GM12878 (cell line): ENCODE results near the gene LINC00632. TPM values are rescaled to one million over a fixed set of nuclear protein-coding genes. Genes with fewer than 3 reads are reported as not detected.

Experiments
- ATAC-seq: fragments of 200-7000 bp; cut with Tn5 transposase; 3 replicates; pipeline ENCODE4 v1.9.1; 2020; ENCODE audit warnings: mild to moderate bottlenecking, moderate library complexity
- BruUV-seq: library from RNA; stranded (reverse); fragments of 400-500 nt; replicated peaks from 2 replicates; lab custom pipeline; 2021; lab: Mats Ljungman, UMichigan
- CTCF ChIA-PET: fragments of 300-600 bp; sonication (Branson Sonifier 250); formaldehyde crosslinking; extraction: SDS; loops from one replicate; lab custom pipeline; 2021; ENCODE audit warnings: inconsistent platforms; lab: Yijun Ruan, JAX
- POLR2A ChIA-PET: fragments of 350-600 bp; formaldehyde crosslinking; extraction: SDS; loops from one replicate; lab custom pipeline; 2021; ENCODE audit warnings: inconsistent platforms; lab: Charles Lee
- RAD21 ChIA-PET: fragments of 300-600 bp; sonication (Branson Sonifier 250); formaldehyde crosslinking; loops from one replicate; lab custom pipeline; 2023; ENCODE audit warnings: antibody characterized with exemption; ENCODE audit not compliant: unreplicated experiment; lab: Charles Lee
- SMC1A ChIA-PET: fragments of 300-600 bp; sonication (Branson Sonifier 250); formaldehyde crosslinking; loops from one replicate; lab custom pipeline; 2023; ENCODE audit not compliant: unreplicated experiment, uncharacterized antibody; lab: Charles Lee
- DNase-seq: peaks from one replicate; pipeline ENCODE4 v3.0.0-alpha.2; 2011; ENCODE audit warnings: low read depth, low spot score
- FAIRE-seq: peaks from 3 replicates; lab custom pipeline; 2011; peaks lifted over from hg19 to GRCh38; lab: Jason Lieb, UNC
- H2AFZ ChIP-seq: 2 replicates; pipeline ENCODE4 v1.6.0; 2011; ENCODE audit warnings: low read depth, low read length, control low read depth; ENCODE audit not compliant: control insufficient read depth
- H3K27ac ChIP-seq: 2 replicates; pipeline ENCODE4 v1.5.1; 2011; ENCODE audit warnings: control low read depth; ENCODE audit not compliant: control insufficient read depth, insufficient read depth
- H3K27me3 ChIP-seq, 2 experiments: replicated peaks in 1 of 2; 2 replicates each; pipeline versions ENCODE4 v1.6.0 to v1.6.1; 2011; ENCODE audit warnings: low read length in 1 of 2; ENCODE audit not compliant: control insufficient read depth in 2 of 2, insufficient read depth in 2 of 2
- H3K36me3 ChIP-seq, 2 experiments: 2 replicates each; pipeline ENCODE4 v1.5.1; 2011; ENCODE audit warnings: low read length in 1 of 2; ENCODE audit not compliant: control insufficient read depth in 2 of 2, insufficient read depth in 2 of 2
- H3K4me1 ChIP-seq: 2 replicates; pipeline ENCODE4 v1.6.1; 2011; ENCODE audit warnings: mild to moderate bottlenecking, low read length, moderate library complexity, mixed read lengths; ENCODE audit not compliant: control insufficient read depth, insufficient read depth
- H3K4me2 ChIP-seq: 2 replicates; pipeline ENCODE4 v1.6.0; 2011; ENCODE audit warnings: control low read depth; ENCODE audit not compliant: control insufficient read depth, insufficient read depth
- H3K4me3 ChIP-seq: fragments of 200-600 bp; sonication (generic); 2 replicates; pipeline ENCODE4 v1.5.1; 2016
- H3K79me2 ChIP-seq: 2 replicates; pipeline ENCODE4 v1.6.0; 2011; ENCODE audit warnings: low read length; ENCODE audit not compliant: control insufficient read depth, insufficient read depth
- H3K9ac ChIP-seq: 2 replicates; pipeline ENCODE4 v1.8.0; 2011; ENCODE audit warnings: low read length, control low read depth, mixed read lengths; ENCODE audit not compliant: control insufficient read depth, insufficient read depth
- H3K9me3 ChIP-seq: replicated peaks from 3 replicates; pipeline ENCODE4 v1.5.1; 2011; ENCODE audit warnings: mild to moderate bottlenecking, low read length; ENCODE audit not compliant: control insufficient read depth, insufficient read depth
- H4K20me1 ChIP-seq: 2 replicates; pipeline ENCODE4 v1.6.0; 2011; ENCODE audit not compliant: control insufficient read depth, insufficient read depth
- FOXM1 ChIP-seq: IDR thresholded peaks from 2 replicates; pipeline ENCODE4 v1.6.1; 2012; ENCODE audit warnings: low read depth, mild to moderate bottlenecking, inconsistent platforms, low read length, moderate library complexity
- IRF4 ChIP-seq: IDR thresholded peaks from 2 replicates; pipeline ENCODE4 v1.6.1; 2011; ENCODE audit warnings: low read depth, low read length
- PAX5 ChIP-seq: IDR thresholded peaks from 2 replicates; pipeline ENCODE4 v1.6.1; 2011; ENCODE audit warnings: low read depth, low read length, borderline replicate concordance
- PML ChIP-seq: IDR thresholded peaks from 2 replicates; pipeline ENCODE4 v1.6.1; 2012; ENCODE audit warnings: low read length, inconsistent platforms
- RUNX3 ChIP-seq: IDR thresholded peaks from 2 replicates; pipeline ENCODE4 v1.6.1; 2012; ENCODE audit warnings: low read length, inconsistent platforms
- SIN3A ChIP-seq: IDR thresholded peaks from 2 replicates; pipeline ENCODE4 v1.6.1; 2012; ENCODE audit warnings: low read depth, low read length, improper control_type of control experiment
- SMAD1 ChIP-seq: fragments of 450-650 bp; IDR thresholded peaks from 2 replicates; pipeline ENCODE4 v1.6.1; 2018; ENCODE audit warnings: mild to moderate bottlenecking, low read depth; ENCODE audit not compliant: partially characterized antibody
- SUPT20H ChIP-seq: IDR thresholded peaks from 2 replicates; pipeline ENCODE4 v1.6.1; 2011; ENCODE audit warnings: low read depth, mild to moderate bottlenecking, low read length, moderate library complexity, borderline replicate concordance; ENCODE audit not compliant: control insufficient read depth
- TARDBP ChIP-seq: IDR thresholded peaks from 2 replicates; pipeline ENCODE4 v1.6.1; 2016; ENCODE audit warnings: borderline replicate concordance
- ZNF622 ChIP-seq: fragments of 450-650 bp; IDR thresholded peaks from 2 replicates; pipeline ENCODE4 v1.6.1; 2017; ENCODE audit warnings: mild to moderate bottlenecking, inconsistent platforms
- WGBS: methylation state at CpG from one replicate; pipeline ENCODE4 v1.1.6; 2016; ENCODE audit warnings: low lambda C conversion rate; ENCODE audit not compliant: insufficient replicate concordance, insufficient coverage; ENCODE audit errors: missing lambda C conversion rate; 5-methylcytosine and 5-hydroxymethylcytosine counted together
- in situ Hi-C: fragments of 300-500 bp; cut with MboI; formaldehyde crosslinking; loops from 9 replicates; pipeline ENCODE4 v1.14.3; 2018; ENCODE audit warnings: mixed read lengths
- intact Hi-C: fragments of 100-400 bp; cut with micrococcal nuclease; formaldehyde crosslinking; loops from one replicate; pipeline ENCODE4 v1.14.2; 2022; ENCODE audit not compliant: unreplicated experiment
- polyA plus RNA-seq, 11 experiments: library from polyadenylated mRNA; depleted of rRNA in 4 of 11; unstranded in 6 of 11; stranded (reverse) in 5 of 11; fragments of >200 nt; fragmentation: Nextera tagmentation in 4 of 11; fragmentation: Illumina TruSeq in 1 of 11; extraction: Ambion mirVana in 4 of 11; extraction: Trizol in 1 of 11; gene quantifications; 1 replicate in 1 of 11; 2 replicates in 10 of 11; pipeline versions ENCODE4 v1.2.1 to v1.2.3, GENCODE V29; 2011 to 2016; ENCODE audit warnings: inconsistent platforms in 2 of 11, missing spikeins in 2 of 11, low read depth in 1 of 11
- total RNA-seq, 4 experiments: library from RNA; depleted of rRNA in 3 of 4; stranded (reverse); fragments of >200 nt in 3 of 4; fragmentation: Illumina TruSeq in 1 of 4; extraction: Trizol in 1 of 4; gene quantifications; 2 replicates each; pipeline versions ENCODE4 v1.2.1 to v1.2.3, GENCODE V29; 2013 to 2021
- TF ChIP-seq, protein P1 (sequence below): fragments of 450-650 bp; IDR thresholded peaks from 2 replicates; pipeline ENCODE4 v1.6.1; 2018; ENCODE audit warnings: borderline replicate concordance, mild to moderate bottlenecking; ENCODE audit not compliant: partially characterized antibody
- TF ChIP-seq, protein P2 (sequence below): IDR thresholded peaks from 2 replicates; pipeline ENCODE4 v1.6.1; 2012; ENCODE audit warnings: mild to moderate bottlenecking, low read depth, low read length
- TF ChIP-seq, protein P3 (sequence below): IDR thresholded peaks from 2 replicates; pipeline ENCODE4 v1.6.1; 2011; ENCODE audit warnings: low read depth, mild to moderate bottlenecking, low read length, moderate library complexity, borderline replicate concordance; ENCODE audit errors: extremely low read depth
- TF ChIP-seq, protein P4 (sequence below): IDR thresholded peaks from 2 replicates; pipeline ENCODE4 v1.6.1; 2011; ENCODE audit warnings: borderline replicate concordance, low read depth, mild to moderate bottlenecking, moderate library complexity, mixed read lengths, low read length; ENCODE audit not compliant: insufficient read depth; ENCODE audit errors: extremely low read length
- TF ChIP-seq, protein P5 (sequence below): fragments of 450-650 bp; IDR thresholded peaks from 2 replicates; pipeline ENCODE4 v1.6.1; 2014; ENCODE audit warnings: mild to moderate bottlenecking

LINC00632 gene
- total and polyA plus RNA-seq, 10 of the 15 experiments (the other 5 are each of a cell fraction or from before 2014, with no cell fraction given): 0.26 to 0.50 TPM; not detected in 8

DNA sequence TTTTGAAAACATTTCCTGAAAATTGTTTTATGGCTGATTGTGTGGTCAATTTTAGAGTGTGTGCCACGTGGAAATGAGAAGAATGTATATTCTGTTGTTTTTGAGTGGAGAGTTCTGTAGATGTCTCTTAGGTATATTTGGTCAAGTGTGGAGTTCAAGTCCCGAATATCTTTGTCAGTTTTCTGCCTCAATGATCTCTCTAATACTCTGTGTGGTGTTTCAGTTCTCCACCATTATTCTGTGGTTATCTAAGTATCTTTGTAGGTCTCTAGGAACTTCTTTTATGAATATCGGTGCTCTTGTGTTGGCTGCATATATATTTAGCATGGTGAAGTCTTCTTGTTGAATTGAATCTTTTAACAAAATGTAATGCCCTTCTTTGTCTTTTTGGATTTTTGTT, 113.3 kb downstream of the LINC00632 start:
- H3K4me1 ChIP-seq: no peaks in the 10 kb centered on the region
- no peaks in the 10 kb centered on the region for H3K79me2 ChIP-seq
- H3K9me3 ChIP-seq: no peaks in the 10 kb centered on the region
- WGBS: 11% methylated on average over 3 of the region's 3 CpGs
- H4K20me1 ChIP-seq: no peaks in the 10 kb centered on the region
- SMC1A ChIA-PET: no interaction called here
- ATAC-seq (no peak), FAIRE-seq (no peak), DNase-seq (no peak)
- RAD21 ChIA-PET: no interaction called here
- TF ChIP-seq FOXM1 (no peak), IRF4 (no peak), RUNX3 (no peak), PAX5 (no peak), SIN3A (no peak), SUPT20H (no peak), PML (no peak), SMAD1 (no peak), TARDBP (no peak), ZNF622 (no peak)
- TF ChIP-seq, protein P1, sequence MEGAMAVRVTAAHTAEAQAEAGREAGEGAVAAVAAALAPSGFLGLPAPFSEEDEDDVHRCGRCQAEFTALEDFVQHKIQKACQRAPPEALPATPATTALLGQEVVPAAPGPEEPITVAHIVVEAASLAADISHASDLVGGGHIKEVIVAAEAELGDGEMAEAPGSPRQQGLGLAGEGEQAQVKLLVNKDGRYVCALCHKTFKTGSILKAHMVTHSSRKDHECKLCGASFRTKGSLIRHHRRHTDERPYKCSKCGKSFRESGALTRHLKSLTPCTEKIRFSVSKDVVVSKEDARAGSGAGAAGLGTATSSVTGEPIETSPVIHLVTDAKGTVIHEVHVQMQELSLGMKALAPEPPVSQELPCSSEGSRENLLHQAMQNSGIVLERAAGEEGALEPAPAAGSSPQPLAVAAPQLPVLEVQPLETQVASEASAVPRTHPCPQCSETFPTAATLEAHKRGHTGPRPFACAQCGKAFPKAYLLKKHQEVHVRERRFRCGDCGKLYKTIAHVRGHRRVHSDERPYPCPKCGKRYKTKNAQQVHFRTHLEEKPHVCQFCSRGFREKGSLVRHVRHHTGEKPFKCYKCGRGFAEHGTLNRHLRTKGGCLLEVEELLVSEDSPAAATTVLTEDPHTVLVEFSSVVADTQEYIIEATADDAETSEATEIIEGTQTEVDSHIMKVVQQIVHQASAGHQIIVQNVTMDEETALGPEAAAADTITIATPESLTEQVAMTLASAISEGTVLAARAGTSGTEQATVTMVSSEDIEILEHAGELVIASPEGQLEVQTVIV: no peak
- TF ChIP-seq, protein P2, sequence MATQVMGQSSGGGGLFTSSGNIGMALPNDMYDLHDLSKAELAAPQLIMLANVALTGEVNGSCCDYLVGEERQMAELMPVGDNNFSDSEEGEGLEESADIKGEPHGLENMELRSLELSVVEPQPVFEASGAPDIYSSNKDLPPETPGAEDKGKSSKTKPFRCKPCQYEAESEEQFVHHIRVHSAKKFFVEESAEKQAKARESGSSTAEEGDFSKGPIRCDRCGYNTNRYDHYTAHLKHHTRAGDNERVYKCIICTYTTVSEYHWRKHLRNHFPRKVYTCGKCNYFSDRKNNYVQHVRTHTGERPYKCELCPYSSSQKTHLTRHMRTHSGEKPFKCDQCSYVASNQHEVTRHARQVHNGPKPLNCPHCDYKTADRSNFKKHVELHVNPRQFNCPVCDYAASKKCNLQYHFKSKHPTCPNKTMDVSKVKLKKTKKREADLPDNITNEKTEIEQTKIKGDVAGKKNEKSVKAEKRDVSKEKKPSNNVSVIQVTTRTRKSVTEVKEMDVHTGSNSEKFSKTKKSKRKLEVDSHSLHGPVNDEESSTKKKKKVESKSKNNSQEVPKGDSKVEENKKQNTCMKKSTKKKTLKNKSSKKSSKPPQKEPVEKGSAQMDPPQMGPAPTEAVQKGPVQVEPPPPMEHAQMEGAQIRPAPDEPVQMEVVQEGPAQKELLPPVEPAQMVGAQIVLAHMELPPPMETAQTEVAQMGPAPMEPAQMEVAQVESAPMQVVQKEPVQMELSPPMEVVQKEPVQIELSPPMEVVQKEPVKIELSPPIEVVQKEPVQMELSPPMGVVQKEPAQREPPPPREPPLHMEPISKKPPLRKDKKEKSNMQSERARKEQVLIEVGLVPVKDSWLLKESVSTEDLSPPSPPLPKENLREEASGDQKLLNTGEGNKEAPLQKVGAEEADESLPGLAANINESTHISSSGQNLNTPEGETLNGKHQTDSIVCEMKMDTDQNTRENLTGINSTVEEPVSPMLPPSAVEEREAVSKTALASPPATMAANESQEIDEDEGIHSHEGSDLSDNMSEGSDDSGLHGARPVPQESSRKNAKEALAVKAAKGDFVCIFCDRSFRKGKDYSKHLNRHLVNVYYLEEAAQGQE: no peak
- TF ChIP-seq, protein P3, sequence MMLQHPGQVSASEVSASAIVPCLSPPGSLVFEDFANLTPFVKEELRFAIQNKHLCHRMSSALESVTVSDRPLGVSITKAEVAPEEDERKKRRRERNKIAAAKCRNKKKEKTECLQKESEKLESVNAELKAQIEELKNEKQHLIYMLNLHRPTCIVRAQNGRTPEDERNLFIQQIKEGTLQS: no peak
- TF ChIP-seq, protein P4, sequence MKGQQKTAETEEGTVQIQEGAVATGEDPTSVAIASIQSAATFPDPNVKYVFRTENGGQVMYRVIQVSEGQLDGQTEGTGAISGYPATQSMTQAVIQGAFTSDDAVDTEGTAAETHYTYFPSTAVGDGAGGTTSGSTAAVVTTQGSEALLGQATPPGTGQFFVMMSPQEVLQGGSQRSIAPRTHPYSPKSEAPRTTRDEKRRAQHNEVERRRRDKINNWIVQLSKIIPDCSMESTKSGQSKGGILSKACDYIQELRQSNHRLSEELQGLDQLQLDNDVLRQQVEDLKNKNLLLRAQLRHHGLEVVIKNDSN: no peak
- TF ChIP-seq, protein P5, sequence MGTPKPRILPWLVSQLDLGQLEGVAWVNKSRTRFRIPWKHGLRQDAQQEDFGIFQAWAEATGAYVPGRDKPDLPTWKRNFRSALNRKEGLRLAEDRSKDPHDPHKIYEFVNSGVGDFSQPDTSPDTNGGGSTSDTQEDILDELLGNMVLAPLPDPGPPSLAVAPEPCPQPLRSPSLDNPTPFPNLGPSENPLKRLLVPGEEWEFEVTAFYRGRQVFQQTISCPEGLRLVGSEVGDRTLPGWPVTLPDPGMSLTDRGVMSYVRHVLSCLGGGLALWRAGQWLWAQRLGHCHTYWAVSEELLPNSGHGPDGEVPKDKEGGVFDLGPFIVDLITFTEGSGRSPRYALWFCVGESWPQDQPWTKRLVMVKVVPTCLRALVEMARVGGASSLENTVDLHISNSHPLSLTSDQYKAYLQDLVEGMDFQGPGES: no peak
- no peaks in the 10 kb centered on the region for H3K36me3 ChIP-seq
- CTCF ChIA-PET: no interaction called here
- no TSS peak for BruUV-seq
- in situ Hi-C loops (no loop called here), intact Hi-C loops (no loop called here)
- H3K4me2 ChIP-seq: no peak overlapping the region
- POLR2A ChIA-PET: no interaction called here
- H3K4me3 ChIP-seq: no peak overlapping the region
- no peaks in the 10 kb centered on the region for H3K27me3 ChIP-seq
- H3K27ac ChIP-seq: no peak overlapping the region
- H3K9ac ChIP-seq: no peak overlapping the region
- no peak overlapping the region for H2AFZ ChIP-seq
